Measurements from ENCODE around the gene FIG4. TPM values are rescaled to one million over a fixed set of nuclear protein-coding genes. Genes with fewer than 3 reads are reported as not detected.

Gene FIG4
- 10 to 100 TPM in 2 of 4 donors, 1 to 10 TPM in 2; 9.4 to 18.1 (median 13.2) TPM for total RNA-seq

- TF ChIP-seq, protein P1, sequence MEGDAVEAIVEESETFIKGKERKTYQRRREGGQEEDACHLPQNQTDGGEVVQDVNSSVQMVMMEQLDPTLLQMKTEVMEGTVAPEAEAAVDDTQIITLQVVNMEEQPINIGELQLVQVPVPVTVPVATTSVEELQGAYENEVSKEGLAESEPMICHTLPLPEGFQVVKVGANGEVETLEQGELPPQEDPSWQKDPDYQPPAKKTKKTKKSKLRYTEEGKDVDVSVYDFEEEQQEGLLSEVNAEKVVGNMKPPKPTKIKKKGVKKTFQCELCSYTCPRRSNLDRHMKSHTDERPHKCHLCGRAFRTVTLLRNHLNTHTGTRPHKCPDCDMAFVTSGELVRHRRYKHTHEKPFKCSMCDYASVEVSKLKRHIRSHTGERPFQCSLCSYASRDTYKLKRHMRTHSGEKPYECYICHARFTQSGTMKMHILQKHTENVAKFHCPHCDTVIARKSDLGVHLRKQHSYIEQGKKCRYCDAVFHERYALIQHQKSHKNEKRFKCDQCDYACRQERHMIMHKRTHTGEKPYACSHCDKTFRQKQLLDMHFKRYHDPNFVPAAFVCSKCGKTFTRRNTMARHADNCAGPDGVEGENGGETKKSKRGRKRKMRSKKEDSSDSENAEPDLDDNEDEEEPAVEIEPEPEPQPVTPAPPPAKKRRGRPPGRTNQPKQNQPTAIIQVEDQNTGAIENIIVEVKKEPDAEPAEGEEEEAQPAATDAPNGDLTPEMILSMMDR (IDR thresholded peaks at IDR 0.05) = no peak
- peak; percentile 98 for ATAC-seq (ENCODE audit: low FRiP score)
- DNase-seq (ENCODE audit: low spot score) = peak; percentile 80
Observed at GRCh38 chr6:109690737-109691621, at the start of gene FIG4, which contains the start of gene AK9. FIG4 (plus strand) TSS chr6:109691296; CDS start chr6:109691436, 140 bp downstream. AK9 (minus strand) TSS chr6:109691202; CDS start chr6:109675745, 15,457 bp downstream.

GRCh38 chr6:109644131-109644530 lies 47.0 kb upstream of the FIG4 start:
- TF ChIP-seq, protein P1 (IDR thresholded peaks at IDR 0.05) = no peak
- ATAC-seq (ENCODE audit: low FRiP score) (no peak), DNase-seq (ENCODE audit: low spot score) (no peak)

DNA sequence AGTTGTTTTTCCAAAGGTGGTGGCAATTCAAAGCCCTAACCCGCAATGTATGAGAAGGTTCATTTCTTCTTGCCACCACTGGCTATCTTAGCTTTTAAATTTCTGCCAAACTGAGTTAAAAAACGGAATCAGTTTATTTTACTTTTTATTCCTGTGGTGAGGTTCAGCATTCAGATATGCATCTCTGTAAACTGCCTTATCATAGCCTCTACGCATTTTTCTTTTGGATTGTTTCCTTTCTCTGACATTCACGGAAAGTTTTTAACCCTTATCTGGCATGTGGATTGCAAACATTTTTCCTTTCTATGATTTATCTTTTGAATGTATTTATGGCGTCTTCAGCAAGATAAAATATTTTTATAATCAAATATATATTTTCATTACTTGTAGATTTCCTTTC lies 37.8 kb upstream of the FIG4 start:
- TF ChIP-seq, protein P1 (IDR thresholded peaks at IDR 0.05) = no peak
- no peak for DNase-seq (ENCODE audit: low spot score)
- no peak for ATAC-seq (ENCODE audit: low FRiP score)

GRCh38 chr6:109655761-109656262 lies 35.3 kb upstream of the FIG4 start:
- TF ChIP-seq, protein P1 (IDR thresholded peaks at IDR 0.05) = no peak
- ATAC-seq (ENCODE audit: low FRiP score) = no peak
- DNase-seq (ENCODE audit: low spot score) = no peak

DNA sequence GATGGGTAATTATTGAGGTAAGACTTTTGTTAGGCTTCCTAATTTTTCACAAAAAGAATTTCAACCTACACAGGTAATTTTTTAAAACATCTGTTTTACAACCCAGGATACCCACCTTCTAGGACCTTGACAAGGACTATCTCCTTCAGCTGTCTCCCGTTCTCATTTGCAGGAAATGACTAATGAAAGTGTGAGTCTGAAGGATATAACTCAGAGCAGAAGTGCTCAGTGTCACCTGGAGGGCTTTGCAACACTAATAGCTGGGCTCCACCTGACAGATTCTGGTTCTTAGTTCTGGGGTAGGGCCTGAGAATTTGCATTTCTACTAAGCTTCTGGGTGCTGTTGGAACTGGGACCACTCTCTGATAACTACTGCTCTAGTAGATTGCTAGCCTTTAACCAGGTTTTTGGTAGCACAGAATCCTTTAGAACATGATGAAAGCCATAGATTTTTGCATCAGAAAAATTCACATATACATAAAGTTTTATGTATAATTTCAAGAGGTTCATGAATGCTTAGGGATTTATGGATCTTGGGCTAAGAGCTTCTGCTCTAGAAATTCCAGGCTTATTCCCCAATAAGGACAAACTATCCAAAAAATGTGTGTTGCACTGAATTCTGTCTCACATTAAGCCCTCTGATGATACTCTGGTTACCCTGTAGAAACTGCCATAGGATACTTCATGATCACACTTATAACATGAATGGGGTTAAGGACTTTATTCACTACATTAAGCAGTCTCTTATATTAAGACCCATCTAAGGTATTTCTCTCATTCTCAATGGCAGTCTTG lies 30.4 kb upstream of the FIG4 start:
- DNase-seq (ENCODE audit: low spot score) (no peak), ATAC-seq (ENCODE audit: low FRiP score) (no peak)
- TF ChIP-seq, protein P1 (IDR thresholded peaks at IDR 0.05) = no peak

DNA sequence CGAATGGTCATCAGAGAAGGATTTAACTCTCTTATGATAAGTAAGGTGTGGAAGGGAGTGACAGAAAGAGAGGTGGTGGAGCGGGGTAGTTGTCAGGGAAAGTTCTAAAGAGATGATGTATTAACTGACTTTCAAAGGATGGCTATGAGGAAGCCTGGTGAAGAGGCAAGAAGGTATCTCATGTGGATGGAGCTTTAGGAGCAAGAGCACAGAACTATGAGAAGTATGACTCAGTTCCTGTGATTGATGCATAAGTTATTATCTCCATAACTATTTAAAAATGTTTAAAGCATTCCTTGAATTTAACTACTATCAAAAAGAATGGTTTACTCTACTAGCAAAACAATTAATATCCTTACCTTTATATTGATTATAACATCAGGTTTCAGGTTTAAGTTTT lies 28.9 kb upstream of the FIG4 start:
- DNase-seq (ENCODE audit: low spot score) = no peak
- no peak for ATAC-seq (ENCODE audit: low FRiP score)
- TF ChIP-seq, protein P1 (IDR thresholded peaks at IDR 0.05) = no peak
